ENCODE measurements around the gene FREY1.

DNA sequence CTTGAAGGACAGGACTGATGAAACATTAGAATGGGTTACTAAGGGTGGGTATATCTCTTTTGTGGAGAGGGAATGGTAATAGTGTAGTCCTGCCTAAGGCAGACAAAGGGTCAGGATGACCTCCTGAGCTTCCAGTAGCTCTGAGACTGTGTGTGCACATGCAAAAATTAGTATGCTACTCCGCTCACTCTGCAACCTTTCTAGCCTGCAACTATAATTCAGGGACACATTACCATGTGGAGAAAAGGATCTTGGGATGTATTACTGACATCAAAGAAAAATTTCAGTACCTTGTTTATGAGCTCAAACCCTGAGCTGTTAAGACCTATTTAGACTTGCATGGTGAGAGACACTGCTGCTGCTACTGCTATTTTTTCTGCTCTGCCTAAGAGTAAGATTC is 40.8 kb upstream of the FREY1 start:
- TF ChIP-seq, protein P1, sequence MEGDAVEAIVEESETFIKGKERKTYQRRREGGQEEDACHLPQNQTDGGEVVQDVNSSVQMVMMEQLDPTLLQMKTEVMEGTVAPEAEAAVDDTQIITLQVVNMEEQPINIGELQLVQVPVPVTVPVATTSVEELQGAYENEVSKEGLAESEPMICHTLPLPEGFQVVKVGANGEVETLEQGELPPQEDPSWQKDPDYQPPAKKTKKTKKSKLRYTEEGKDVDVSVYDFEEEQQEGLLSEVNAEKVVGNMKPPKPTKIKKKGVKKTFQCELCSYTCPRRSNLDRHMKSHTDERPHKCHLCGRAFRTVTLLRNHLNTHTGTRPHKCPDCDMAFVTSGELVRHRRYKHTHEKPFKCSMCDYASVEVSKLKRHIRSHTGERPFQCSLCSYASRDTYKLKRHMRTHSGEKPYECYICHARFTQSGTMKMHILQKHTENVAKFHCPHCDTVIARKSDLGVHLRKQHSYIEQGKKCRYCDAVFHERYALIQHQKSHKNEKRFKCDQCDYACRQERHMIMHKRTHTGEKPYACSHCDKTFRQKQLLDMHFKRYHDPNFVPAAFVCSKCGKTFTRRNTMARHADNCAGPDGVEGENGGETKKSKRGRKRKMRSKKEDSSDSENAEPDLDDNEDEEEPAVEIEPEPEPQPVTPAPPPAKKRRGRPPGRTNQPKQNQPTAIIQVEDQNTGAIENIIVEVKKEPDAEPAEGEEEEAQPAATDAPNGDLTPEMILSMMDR (IDR thresholded peaks at IDR 0.05 in 4 of 5, conservative IDR thresholded peaks at IDR 0.05 in 1 of 5): no peak
- TF ChIP-seq POLR2A (IDR thresholded peaks at IDR 0.05): no peak
